GM12891 (cell line): ENCODE data around the gene GPLD1.

Experiments used
- DNase-seq: peaks from one replicate; pipeline ENCODE4 v3.0.0; 2011; ENCODE audit warnings: low spot score; ENCODE audit not compliant: insufficient read length
- FAIRE-seq: peaks from 2 replicates; lab custom pipeline; 2011; peaks lifted over from hg19 to GRCh38; lab: Jason Lieb, UNC
- PAX5 ChIP-seq: IDR thresholded peaks from 2 replicates; pipeline ENCODE4 v1.6.1; 2011; ENCODE audit warnings: low read length, moderate library complexity, mild to moderate bottlenecking; ENCODE audit not compliant: insufficient read depth, severe bottlenecking
- POLR2A ChIP-seq: IDR thresholded peaks from 2 replicates; pipeline ENCODE4 v1.6.1; 2011; ENCODE audit warnings: low read depth, low read length, control low read depth
- POLR2AphosphoS5 ChIP-seq: IDR thresholded peaks from 2 replicates; pipeline ENCODE4 v1.6.1; 2011; ENCODE audit warnings: low read depth, low read length, control low read depth
- POU2F2 ChIP-seq: IDR thresholded peaks from 2 replicates; pipeline ENCODE4 v1.6.1; 2011; ENCODE audit warnings: low read depth, mild to moderate bottlenecking, control low read depth, low read length, moderate library complexity
- SPI1 ChIP-seq: IDR thresholded peaks from 2 replicates; pipeline ENCODE4 v1.6.1; 2011; ENCODE audit warnings: low read depth, low read length, control low read depth
- TAF1 ChIP-seq: IDR thresholded peaks from 2 replicates; pipeline ENCODE4 v1.6.1; 2011; ENCODE audit warnings: low read depth, low read length, control low read depth

The GPLD1 gene

GRCh38 chr6:24486065-24486464, 3.3 kb downstream of the GPLD1 start:
- DNase-seq, result no peak
- peak; percentile 5 for FAIRE-seq
- TF ChIP-seq POLR2A (no peak), TAF1 (no peak), PAX5 (no peak), POU2F2 (no peak), POLR2AphosphoS5 (no peak), SPI1 (no peak)

- FAIRE-seq (no peak), DNase-seq (no peak)
- TF ChIP-seq POLR2AphosphoS5, result no peak
- no peak for TF ChIP-seq POU2F2
- no peak for TF ChIP-seq POLR2A
- no peak for TF ChIP-seq PAX5
Measured at GRCh38 chr6:24484657-24485323, 4.6 kb downstream of the GPLD1 start.

GRCh38 chr6:24481449-24481848, 7.9 kb downstream of the GPLD1 start:
- TF ChIP-seq POU2F2 (no peak), TAF1 (no peak), SPI1 (no peak), POLR2AphosphoS5 (no peak), POLR2A (no peak), PAX5 (no peak)
- DNase-seq (no peak), FAIRE-seq (no peak)

- no peak for FAIRE-seq
- TF ChIP-seq POLR2AphosphoS5 (no peak), TAF1 (no peak), POU2F2 (no peak)
Measured at GRCh38 chr6:24480705-24481104, 8.7 kb downstream of the GPLD1 start.

GRCh38 chr6:24478903-24479302, 10.5 kb downstream of the GPLD1 start:
- TF ChIP-seq POU2F2 (no peak), TAF1 (no peak), SPI1 (no peak)
- peak; percentile 26 for FAIRE-seq

More at GRCh38 chr6:24480705-24481104, 8.7 kb downstream of the GPLD1 start:
- no peak for DNase-seq

GRCh38 chr6:24477070-24477469, 12.3 kb downstream of the GPLD1 start:
- DNase-seq (no peak), FAIRE-seq (no peak)
- TF ChIP-seq SPI1 (no peak), PAX5 (no peak), POLR2AphosphoS5 (no peak)

More at GRCh38 chr6:24478903-24479302, 10.5 kb downstream of the GPLD1 start:
- no peak for DNase-seq

GRCh38 chr6:24476631-24477030, 12.7 kb downstream of the GPLD1 start:
- DNase-seq (no peak), FAIRE-seq (no peak)
- TF ChIP-seq PAX5 (no peak), SPI1 (no peak), TAF1 (no peak), POLR2A (no peak)

GRCh38 chr6:24472181-24472580, 17.2 kb downstream of the GPLD1 start:
- TF ChIP-seq TAF1, result no peak
- TF ChIP-seq POU2F2, result no peak
- TF ChIP-seq PAX5, result no peak
- TF ChIP-seq SPI1, result no peak
- no peak for TF ChIP-seq POLR2A
- TF ChIP-seq POLR2AphosphoS5, result no peak
- no peak for FAIRE-seq
- DNase-seq, result no peak

GRCh38 chr6:24469811-24470210, 19.6 kb downstream of the GPLD1 start:
- no peak for TF ChIP-seq SPI1
- no peak for TF ChIP-seq POLR2A
- no peak for TF ChIP-seq PAX5
- TF ChIP-seq TAF1, result no peak
- TF ChIP-seq POU2F2, result no peak
- no peak for TF ChIP-seq POLR2AphosphoS5
- FAIRE-seq (no peak), DNase-seq (no peak)

- no peak for FAIRE-seq
- TF ChIP-seq POLR2A (no peak), PAX5 (no peak), SPI1 (no peak), TAF1 (no peak), POU2F2 (no peak), POLR2AphosphoS5 (no peak)
- DNase-seq, result no peak
Measured at GRCh38 chr6:24464253-24465038, 24.9 kb downstream of the GPLD1 start.
